GM19455 (cell line): Measurements from ENCODE around the gene A4GNT.
"Not testable (repeated sequence)": the region's sequence is repeated elsewhere in the genome, so short reads cannot be mapped to it uniquely, and the experiment has no call there.

ENCODE experiments used
- ATAC-seq: cut with Tn5 transposase; IDR thresholded peaks from one replicate; pipeline ENCODE4 v1.9.1; 2021; ENCODE audit not compliant: unreplicated experiment

A4GNT gene

GRCh38 chr3:138119423-138119766, 12.8 kb downstream of the A4GNT start:
- ATAC-seq, result no peak

GRCh38 chr3:138118612-138119422, 13.4 kb downstream of the A4GNT start:
- ATAC-seq, result peak; percentile 64

GRCh38 chr3:138114988-138115971, 16.9 kb downstream of the A4GNT start, which contains the start of gene DZIP1L:
Gene DZIP1L (minus strand): TSS chr3:138115608. CDS start chr3:138103971, 11,637 bp downstream.
- peak; percentile 82 for ATAC-seq

- ATAC-seq, result no peak
Measured at GRCh38 chr3:138114431-138114918, 17.7 kb downstream of the A4GNT start.

GRCh38 chr3:138113326-138113725, 18.9 kb downstream of the A4GNT start:
- no peak for ATAC-seq

GRCh38 chr3:138112362-138112761, 19.8 kb downstream of the A4GNT start:
- ATAC-seq, result no peak

- ATAC-seq, result no peak
Measured at GRCh38 chr3:138105598-138105997, 26.6 kb downstream of the A4GNT start.

GRCh38 chr3:138103466-138103865, 28.7 kb downstream of the A4GNT start:
- no peak for ATAC-seq

- ATAC-seq, result not testable (repeated sequence)
Measured at GRCh38 chr3:138101351-138101940, 30.7 kb downstream of the A4GNT start.

GRCh38 chr3:138099417-138099816, 32.8 kb downstream of the A4GNT start:
- ATAC-seq, result no peak

GRCh38 chr3:138097192-138098172, 34.7 kb downstream of the A4GNT start:
- ATAC-seq, result no peak

GRCh38 chr3:138093721-138094120, 38.5 kb downstream of the A4GNT start:
- no peak for ATAC-seq

- no peak for ATAC-seq
Measured at GRCh38 chr3:138092023-138092422, 40.2 kb downstream of the A4GNT start.

- no peak for ATAC-seq
Measured at GRCh38 chr3:138089091-138089490, 43.1 kb downstream of the A4GNT start.

- not testable (repeated sequence) for ATAC-seq
Measured at GRCh38 chr3:138085745-138086144, 46.4 kb downstream of the A4GNT start.

- no peak for ATAC-seq
Measured at GRCh38 chr3:138084196-138084595, 48.0 kb downstream of the A4GNT start.

GRCh38 chr3:138082992-138083386, 49.2 kb downstream of the A4GNT start:
- ATAC-seq, result no peak

- no peak for ATAC-seq
Measured at GRCh38 chr3:138082085-138082991, 49.9 kb downstream of the A4GNT start.
